Dermis blood vessel endothelial cell (primary cell): ENCODE data around the gene SMG6. TPM values are rescaled to one million over a fixed set of nuclear protein-coding genes. Genes with fewer than 3 reads are reported as not detected.

Experiments used
- DNase-seq: peaks from one replicate; pipeline ENCODE4 v3.0.0; 2010
- total RNA-seq: library from RNA; depleted of rRNA; stranded (reverse); fragments of >200 nt; gene quantifications from 2 replicates; pipeline ENCODE4 v1.2.3, GENCODE V29; 2014

Gene SMG6
- total RNA-seq, 1 donor from 2014 or later: 29.3 TPM

- DNase-seq: no peak
These were observed 246.3 kb downstream of the SMG6 start for GRCh38 chr17:2057175-2057759.

- DNase-seq: no peak
These were observed 247.1 kb downstream of the SMG6 start for GRCh38 chr17:2056206-2057174.

- DNase-seq: peak; percentile 55
These were observed 248.0 kb downstream of the SMG6 start for GRCh38 chr17:2055292-2056205.

GRCh38 chr17:2054512-2055291, 248.9 kb downstream of the SMG6 start, which contains the start of gene HIC1:
Gene HIC1, plus strand, starts transcription at chr17:2055103. Its CDS starts 1,588 bp downstream, at chr17:2056691.
- peak; percentile 87 for DNase-seq

GRCh38 chr17:2054262-2054511, 249.4 kb downstream of the SMG6 start:
- no peak for DNase-seq

GRCh38 chr17:2053380-2054261, 250.0 kb downstream of the SMG6 start:
- peak; percentile 84 for DNase-seq

- no peak for DNase-seq
These were observed 251.5 kb downstream of the SMG6 start for GRCh38 chr17:2051933-2052559.

GRCh38 chr17:2051061-2051932, 252.3 kb downstream of the SMG6 start:
- peak; percentile 57 for DNase-seq

GRCh38 chr17:2050300-2051060, 253.1 kb downstream of the SMG6 start:
- peak; percentile 68 for DNase-seq

- peak; percentile 87 for DNase-seq
These were observed 254.0 kb downstream of the SMG6 start for GRCh38 chr17:2049333-2050299.

- DNase-seq: no peak
These were observed 254.8 kb downstream of the SMG6 start for GRCh38 chr17:2048805-2049204.

- no peak for DNase-seq
These were observed 256.0 kb downstream of the SMG6 start for GRCh38 chr17:2047590-2047989.

GRCh38 chr17:2044263-2044894, 259.2 kb downstream of the SMG6 start:
- DNase-seq: no peak

GRCh38 chr17:2043785-2044184, 259.8 kb downstream of the SMG6 start:
- no peak for DNase-seq

GRCh38 chr17:2042933-2043332, 260.7 kb downstream of the SMG6 start:
- no peak for DNase-seq

GRCh38 chr17:2042390-2042847, 261.2 kb downstream of the SMG6 start:
- peak; percentile 73 for DNase-seq
